ENCODE results near the gene FEZF2.

FEZF2 gene

DNA sequence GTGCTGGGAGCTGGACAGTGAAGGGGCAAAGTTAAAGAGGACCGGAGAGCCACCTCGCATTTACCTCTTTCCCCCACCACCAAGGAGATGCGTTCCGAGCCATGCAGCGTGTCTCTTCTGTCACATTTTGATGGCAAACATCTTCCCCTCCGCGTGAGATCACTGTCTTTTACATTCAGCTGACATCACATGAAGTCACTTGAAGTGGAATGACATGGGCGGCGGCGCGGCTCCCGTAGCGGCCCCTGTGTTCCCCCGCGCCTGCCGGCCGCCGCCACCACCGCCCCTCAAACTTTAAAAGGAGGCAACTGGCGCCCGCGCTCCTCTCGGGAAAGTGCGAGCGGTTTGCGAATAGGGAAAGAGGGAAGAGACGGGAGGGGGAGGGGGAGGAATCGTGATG lies at the start of gene FEZF2:
Gene FEZF2, minus strand, starts transcription at position 336 of the 400 bp plus-strand sequence. CDS start 682 bp downstream, outside the sequence.
- intact Hi-C loops (cut with DNase I), result no loop called here
- peak in 2 of 10 donors; percentile 75 to 81 for DNase-seq

DNA sequence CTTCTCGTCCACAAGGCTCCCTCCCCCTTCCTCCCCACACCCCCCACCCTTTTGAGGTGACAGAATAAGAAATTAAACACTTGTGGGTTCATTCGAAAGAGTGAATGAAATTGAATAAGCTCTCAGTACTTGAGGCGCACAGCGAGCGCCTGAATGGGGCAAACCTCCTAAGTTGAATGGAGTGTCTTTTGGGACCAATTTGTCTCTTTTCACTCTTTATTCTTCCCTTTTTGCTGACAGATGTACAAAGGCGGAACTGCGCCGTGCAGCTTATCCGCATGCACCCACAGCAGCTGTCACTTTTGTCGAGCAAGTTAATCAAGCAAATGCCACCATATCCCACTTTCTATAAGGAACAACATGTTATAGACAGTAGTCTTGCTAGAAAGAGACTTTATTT lies 47.9 kb upstream of the FEZF2 start:
- peak in 1 of 10 donors; percentile 6 for DNase-seq
- intact Hi-C loops (cut with DNase I), result no loop called here

DNA sequence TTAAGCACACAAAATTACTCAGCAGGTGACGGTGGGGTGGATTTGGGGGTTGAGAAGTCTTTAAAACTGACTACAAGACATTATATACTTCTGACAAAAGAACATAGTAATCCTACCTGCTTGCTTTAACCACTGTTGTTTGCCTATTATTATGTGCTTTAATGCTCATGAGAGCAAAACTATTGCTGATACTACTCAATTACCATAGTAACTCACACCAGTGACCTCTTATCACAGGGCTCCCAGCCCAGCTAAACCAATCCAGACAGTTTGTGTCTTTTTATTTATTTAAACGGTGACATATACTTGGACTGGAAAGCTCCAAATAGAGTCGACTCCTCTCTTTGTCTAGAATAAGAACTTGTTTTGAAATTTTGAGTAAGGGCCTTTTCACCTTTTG lies 42.8 kb upstream of the FEZF2 start:
- no peak for DNase-seq
- intact Hi-C loops (cut with DNase I), result no loop called here

DNA sequence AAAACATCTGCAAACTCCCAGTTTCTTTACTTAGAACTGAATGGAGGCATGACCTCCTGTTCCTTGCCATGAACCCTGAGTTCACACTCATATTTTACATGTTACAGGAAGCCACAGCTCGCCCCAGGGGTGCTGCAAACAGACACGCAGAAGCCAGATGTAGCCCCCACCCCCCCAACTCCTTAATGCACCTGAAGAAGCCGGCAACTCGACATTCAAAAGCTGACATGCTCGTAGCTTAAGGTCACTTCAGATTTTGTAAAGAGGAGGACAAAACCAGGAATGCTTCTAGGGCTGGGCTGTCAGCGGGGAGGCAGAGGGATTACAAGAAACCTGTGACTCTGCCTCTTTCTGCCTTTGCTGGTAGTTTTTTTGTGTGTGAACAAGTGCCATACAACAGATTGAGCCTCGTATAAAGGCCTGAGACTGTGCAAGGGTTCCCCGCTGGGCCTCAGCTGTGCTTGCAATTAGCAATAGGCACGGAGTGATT lies 42.0 kb upstream of the FEZF2 start:
- DNase-seq, result no peak
- intact Hi-C loops (cut with DNase I), result no loop called here

DNA sequence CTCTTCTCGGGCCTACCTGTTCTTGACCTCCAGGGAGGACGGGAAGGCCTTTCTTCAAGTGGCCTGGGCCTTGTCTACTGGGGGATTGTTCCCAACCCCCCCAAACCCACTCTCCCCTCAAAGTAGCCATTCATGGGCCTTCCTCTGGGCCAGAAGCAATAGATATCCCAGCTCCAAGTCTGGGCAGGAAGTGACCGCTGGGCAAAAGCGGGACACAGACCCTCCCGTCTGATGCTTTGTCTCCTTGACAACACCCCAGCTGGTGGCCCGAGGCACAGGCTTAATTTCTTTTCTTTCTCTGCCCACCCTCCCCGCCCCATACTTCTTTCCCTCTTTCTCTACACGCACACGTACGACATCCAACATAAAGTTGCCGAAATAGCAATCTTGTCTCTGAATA lies 41.4 kb upstream of the FEZF2 start:
- DNase-seq, result no peak
- intact Hi-C loops (cut with DNase I), result no loop called here

DNA sequence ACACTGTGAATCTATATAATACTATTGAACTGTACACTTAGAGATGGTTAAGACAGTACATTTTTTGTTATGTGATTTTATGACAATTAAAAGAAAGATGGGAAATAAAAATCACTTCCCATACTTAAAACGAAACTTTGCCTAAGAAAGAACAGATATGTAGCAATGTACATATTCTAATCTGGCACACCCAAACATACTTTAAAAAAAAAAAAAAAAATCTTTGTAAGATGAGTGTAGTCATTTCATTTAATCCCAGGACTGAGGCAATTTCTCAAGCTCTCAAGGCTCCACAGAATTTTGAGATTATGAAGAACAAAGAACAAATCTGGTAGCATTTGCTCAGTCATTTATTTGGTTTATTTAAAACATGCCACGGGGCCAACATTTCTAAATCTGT lies 40.3 kb upstream of the FEZF2 start:
- DNase-seq, result no peak
- intact Hi-C loops (cut with DNase I), result no loop called here

DNA sequence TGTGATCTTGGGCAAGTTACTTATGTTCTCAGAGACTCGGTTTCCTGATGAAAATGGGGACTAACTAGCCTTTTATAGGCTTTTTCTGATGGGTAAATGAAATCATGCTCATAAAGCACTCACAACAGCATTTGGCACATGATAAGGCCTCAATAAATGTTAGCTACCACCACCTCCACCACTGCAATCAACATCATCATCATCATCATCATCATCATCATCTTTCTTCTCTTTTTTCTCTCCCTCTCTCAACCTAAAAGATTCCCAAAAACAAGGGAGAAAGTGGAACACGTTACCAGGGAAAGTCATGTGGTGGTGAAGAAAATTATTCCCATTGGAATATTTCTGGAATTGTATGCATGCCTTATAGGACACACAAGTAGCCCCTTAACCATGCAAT lies 33.6 kb upstream of the FEZF2 start:
- intact Hi-C loops (cut with DNase I), result no loop called here
- no peak for DNase-seq

DNA sequence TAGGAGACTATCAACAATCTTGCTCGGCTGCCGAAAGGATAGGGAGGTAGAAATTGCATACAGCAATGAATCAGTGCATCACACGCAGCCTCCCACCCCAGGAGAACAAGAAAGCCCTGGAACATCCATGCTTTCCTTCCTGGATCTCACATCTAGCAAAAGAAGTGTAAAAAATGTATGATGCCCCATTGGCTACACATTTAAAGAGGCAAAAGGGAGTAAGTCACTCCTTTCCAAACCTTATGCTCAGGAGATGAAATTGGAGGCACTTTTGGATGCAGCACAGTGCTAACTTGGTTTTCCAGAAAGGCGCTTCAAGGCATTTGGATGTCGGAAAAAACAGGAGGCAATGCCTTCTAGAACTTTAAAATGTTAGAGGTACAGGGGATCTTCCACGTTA lies 32.2 kb upstream of the FEZF2 start:
- DNase-seq, result no peak
- intact Hi-C loops (cut with DNase I), result no loop called here

DNA sequence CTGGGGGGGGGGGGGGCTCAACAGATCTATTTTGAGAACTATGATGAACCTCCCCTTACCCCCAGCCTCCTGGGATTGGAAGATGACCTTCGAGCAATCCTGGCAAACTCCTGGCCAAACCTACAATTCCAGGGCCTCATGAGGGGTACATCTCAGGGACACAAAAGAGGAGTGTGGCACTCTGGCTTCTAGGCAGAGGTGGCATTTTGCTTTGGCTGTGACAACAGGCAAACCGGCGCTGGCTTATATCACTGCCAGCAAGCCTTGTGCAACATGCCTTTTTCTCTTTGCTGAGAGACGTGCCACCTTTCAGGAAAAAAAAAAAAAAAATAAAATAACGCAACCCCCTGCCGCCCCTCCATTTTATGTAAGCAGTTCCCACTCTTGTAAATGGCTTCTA lies 31.8 kb upstream of the FEZF2 start:
- no peak for DNase-seq
- intact Hi-C loops (cut with DNase I), result no loop called here

DNA sequence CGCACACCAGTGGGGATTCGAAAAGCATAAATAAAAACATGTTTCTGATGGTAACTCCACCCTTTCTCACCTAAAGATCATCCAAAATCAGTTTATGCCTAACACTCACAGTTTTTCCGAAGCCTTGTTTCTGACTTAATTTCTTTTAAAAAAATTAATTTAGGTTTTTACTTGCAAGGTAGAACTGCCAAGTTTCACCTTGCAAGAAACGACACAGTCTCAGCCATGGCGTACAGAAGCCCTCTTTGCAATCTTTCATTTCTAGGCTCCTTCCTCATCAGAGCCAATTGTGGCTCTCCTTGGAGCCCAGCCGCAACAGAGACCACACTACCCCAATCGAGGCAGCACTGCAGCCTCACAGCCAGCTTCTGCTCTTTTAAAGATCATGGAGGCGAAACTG lies 31.0 kb upstream of the FEZF2 start:
- intact Hi-C loops (cut with DNase I), result no loop called here
- DNase-seq, result no peak

DNA sequence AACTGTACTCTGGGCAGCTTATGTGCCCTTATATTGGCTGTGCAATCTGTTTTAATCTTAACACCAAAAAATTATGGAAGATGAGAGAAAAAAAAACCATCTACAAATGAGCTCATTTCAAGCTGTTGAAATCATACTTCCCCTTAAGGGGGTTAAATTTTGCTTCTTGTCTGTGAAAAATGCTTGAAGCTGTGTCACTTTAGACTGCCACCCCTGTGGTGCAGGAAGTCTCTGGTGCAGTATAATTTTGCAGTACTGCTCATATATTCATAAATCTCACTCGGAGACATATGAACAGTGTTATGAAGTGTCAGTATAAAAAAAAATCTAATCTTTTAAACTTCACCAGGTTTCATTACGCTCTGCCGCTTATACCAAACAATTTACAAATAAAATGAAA lies 30.4 kb upstream of the FEZF2 start:
- DNase-seq, result no peak
- intact Hi-C loops (cut with DNase I), result no loop called here

DNA sequence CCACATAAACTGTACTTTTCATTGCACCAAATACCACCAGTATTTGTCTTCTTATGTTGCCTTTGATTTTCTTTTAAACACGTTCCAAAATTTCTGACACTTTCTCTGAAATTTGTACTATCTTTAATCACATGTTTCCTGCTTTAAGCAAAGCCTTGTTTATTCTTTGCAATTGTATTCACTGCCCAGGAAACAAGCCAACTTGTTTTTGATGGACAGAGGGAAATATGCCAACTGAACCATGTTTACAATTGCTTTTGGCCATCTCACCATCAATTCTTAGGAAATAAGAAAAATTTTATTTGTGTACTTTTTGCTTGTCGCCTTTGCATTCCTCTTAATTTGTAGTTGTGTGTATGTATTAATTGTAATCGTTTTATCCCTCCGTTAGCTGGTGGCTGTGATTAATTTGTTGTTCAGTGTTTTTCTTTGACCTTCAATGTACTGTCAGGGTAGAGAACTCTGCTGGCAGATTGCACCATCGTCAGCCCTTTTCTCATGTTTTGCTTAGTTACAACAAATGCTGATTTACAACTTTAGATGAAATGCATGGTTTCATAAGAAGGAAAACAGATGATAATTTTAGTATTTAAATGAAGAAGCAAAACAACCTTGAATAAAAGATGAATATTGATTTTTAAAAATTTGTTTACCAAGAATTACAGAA lies 19.4 kb upstream of the FEZF2 start:
- intact Hi-C loops (cut with DNase I), result no loop called here
- no peak for DNase-seq

DNA sequence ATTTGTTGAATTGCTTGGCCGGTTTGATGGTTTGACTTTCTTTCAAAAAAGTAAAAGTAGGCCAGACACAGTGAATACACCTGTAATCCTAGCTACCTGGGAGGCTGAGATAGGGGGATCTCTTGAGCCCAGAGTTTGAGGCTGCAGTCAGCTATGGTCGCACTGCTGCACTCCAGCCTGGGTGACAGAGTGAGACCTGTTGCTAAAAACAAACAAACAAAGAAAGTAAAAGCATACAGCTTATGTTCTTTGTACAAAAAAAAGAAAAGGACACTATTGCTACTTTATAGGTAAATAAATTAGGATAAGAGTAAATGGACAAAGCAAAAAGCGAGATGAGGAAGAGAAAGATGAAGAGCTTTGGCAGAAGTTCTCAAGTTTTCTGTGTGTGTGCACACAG lies 13.9 kb upstream of the FEZF2 start:
- intact Hi-C loops (cut with DNase I), result no loop called here
- DNase-seq, result no peak

DNA sequence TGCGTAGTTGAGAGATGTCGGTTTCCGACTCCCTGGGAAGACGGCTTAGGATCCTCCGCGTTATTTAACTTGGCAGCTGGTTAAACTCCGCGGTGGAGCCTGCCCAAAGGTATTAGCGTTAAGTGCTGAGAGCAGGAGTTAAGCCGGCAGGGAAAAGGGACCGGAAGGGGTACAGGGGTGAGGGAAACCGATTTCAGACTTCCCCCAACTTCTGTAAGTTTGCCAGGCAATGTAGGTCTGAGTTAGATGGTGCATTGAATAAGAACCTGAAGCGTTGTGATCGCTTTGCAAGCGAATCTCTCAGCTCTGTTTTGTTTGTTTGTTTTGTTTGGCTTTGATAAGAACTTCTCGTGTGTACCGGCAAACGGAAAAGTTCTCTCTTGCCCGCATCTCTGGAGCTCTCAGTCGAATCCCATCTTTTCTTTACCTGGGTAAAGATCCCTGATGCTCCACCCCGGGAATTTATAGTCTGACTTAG lies 6.0 kb upstream of the FEZF2 start:
- intact Hi-C loops (cut with DNase I), result no loop called here
- DNase-seq, result peak in 1 of 10 donors; percentile 47

DNA sequence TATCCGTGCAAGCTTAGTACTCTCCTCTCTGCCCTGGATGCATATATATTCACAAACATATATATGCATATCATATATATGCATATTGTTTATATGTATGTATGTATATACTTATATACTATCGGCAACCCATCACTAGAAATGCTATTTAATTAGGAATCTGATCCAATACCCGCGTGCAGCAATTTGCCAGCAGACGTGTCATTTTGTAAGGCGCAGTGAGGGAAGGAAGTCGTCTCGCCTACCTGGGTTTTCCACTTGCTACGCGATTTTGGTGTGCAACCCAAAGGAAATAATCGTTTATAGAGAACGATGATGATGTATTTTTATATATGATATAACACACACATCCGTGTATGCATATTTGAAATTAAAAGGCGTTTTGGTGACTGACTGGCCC lies 5.6 kb upstream of the FEZF2 start:
- intact Hi-C loops (cut with DNase I), result no loop called here
- no peak for DNase-seq

DNA sequence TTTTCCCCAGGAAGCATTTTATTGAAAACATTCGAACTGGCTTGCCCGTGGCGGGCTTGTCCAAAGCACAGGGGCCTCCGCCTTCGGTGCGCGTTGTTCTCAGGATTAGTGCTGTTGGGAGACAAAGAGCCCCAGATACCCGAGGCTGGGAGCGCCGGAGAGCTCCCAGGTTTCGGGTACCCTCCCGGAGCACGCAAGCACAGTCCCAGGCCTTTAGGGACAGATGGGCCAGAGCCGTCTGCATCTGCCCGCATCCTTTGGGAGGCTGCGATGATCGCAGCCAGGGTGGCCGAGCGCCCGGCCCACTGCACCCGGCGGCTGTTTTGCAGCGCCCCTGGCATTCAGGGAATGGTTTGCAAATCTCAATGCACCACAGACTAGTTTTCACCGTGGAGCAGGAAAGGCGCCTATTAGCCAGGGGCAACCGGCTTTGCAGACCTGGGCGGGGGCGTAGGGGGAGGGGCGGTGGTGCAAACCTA lies 5.0 kb upstream of the FEZF2 start:
- peak in 2 of 10 donors; percentile 67 to 79 for DNase-seq
- intact Hi-C loops (cut with DNase I), result no loop called here

DNA sequence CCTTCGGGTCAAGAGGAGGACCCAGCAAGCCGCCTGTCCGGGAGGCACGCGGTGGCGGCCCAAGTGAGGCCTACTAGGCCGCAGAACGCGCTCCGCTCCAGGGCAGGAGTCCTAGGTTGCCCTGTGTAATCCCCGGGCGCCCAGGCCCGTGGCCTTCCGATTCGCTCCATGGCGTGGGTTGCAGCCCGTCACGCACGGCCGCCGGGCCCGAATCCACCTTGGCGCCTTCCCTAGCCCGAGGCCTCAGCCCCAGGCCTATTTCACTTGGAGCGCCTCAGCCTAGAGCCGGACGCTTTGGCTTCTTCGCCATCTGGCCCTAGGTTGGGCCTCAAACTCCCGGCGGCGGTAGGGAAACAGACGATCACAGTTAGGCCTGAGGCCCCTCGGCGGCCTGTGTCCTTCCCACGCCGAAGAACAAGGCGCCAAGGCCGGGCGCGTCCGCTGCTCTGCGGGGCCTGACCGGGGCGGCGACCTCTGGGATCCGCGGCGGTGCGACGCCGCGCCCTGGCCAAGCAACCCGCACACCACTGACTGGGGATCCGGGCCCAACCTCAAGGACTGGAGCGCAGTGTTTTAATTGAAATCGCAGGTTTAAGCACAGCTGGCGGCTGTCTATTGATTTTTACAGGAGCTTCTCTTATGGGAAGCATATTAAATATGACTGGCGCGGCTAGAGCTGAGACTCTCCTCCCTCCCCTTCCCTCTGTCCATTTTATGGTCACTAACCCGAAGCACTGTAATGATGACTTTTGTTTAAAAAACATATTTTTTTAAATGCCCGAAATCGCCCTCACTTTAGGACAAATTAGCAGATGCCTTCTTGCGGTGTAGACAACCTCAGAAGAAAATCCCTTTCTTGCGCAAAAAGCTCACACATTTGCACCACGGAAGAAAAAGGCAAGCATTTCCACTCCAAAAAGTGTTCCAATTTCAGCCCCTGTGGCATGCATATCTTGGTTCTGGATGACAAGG lies 3.8 kb upstream of the FEZF2 start:
- intact Hi-C loops (cut with DNase I), result no loop called here
- DNase-seq, result peak in 1 of 10 donors; percentile 84

DNA sequence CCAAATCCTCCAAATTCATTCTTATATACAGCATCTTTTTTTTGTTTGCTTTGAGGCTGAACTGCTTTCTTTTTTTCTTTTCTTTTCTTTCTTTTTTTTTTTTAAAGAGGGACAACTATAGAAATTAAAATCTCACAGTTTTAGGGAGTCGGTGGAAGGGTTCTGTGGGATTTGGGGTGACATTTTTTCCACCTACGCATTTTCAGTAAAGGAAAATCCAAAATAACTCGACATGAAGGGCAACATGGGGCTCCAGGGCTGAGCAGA lies 3.0 kb upstream of the FEZF2 start:
- DNase-seq, result no peak
- intact Hi-C loops (cut with DNase I), result no loop called here

DNA sequence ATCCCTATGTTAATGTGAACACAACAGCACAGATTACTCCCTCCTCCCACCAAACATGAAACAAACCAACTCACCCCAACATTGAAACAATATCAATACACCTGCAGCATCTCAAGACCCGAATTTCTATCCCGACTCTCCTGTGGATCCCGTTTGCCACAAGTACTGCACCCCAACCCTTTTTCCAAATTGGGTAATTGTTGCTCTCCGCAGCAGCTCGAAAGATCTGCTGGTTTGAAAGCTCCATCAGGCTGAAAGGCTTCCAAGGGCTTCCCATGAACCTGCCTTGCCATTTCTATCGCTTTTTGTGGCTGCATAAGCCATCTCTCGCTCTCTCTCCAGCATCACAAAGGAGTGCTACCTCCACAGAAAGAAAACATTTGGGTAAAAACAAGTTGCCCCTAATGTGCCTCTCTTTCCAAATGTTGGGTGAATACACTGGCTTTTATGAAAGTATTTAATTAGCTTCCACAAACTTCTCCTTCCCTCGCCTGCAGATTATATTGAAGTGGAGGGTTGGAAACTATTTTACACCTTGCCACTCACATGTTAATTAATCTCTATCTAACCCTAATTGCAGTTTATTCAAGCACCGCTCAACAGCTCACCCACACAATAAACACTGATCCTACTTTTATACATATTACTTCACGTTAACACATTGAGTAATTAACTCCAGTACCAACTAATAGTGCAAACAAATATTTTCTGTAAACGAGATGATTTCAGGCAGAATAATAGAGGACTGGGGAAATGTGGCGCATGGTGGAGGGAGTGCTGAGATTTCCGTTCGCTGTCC lies 2.5 kb upstream of the FEZF2 start:
- intact Hi-C loops (cut with DNase I), result no loop called here
- DNase-seq, result no peak

DNA sequence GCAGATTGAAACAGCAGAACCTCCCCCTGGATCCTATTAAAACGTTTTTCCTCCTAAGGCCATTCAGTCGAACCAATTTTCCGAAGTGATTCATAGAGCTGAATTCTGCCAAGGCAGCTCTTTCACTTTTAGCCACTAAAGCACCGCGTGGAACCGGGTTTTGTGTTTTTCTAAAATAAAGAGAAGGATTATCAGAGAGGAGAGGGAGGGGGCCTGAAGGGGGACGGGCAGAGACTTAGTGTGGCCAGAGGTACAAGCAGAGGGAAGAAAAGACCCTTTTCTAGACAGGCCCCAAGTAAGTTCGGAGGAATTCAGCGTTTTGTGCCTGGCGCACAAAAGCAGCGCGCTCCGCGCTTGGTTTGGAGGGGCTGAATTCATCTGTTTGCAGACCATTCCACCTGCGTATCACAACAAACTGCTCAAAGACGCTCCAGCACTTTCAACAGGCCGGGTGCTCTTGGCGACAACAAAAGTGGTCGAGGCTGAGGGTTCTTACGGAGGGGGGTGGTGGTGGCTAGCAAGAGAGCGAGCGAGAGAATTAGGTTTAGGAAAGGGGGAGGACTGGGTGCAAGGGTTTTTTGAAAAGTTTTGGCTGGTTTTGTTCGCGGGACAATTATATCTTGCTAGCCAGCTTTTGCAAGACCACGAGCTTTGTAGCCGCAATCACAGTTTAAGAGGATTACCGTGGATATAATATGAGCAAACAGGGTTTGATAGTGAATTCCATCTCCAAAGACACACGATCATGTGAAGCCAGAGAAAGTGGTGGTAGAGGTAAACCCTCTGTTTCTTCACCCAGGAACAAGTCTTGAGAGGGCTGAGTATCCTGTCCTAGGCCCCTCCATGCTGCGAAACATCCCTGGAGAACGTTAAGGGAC lies 1.2 kb upstream of the FEZF2 start:
- intact Hi-C loops (cut with DNase I), result no loop called here
- DNase-seq, result no peak

All from posterior cingulate gyrus (tissue), 11 donors.